Measurements from ENCODE around the gene PIPOX. TPM values are rescaled to one million over a fixed set of nuclear protein-coding genes. Genes with fewer than 3 reads are reported as not detected.

PIPOX gene
- total RNA-seq, 1 donor from 2014 or later = 3.8 TPM

DNA sequence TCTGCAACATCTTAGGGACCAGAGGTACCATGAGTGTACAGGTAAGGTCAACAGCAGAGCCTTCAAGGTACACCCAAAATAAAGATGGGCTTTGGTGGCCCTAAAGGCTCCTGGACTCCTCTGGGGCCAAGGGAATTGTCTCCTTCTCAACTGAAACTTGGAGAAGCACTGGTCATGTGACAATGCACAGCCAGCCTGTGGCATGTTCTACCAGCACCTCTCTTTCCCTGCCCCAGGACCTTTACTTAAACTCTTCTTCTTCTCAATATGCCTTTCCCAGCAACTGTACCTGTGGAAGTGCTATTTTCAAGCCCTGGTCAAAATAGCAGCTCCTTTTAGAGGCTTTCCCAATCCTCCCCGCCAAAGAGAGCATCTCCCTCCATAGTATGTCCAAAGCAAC is 28.4 kb downstream of the PIPOX start:
- no peak overlapping the region for H3K4me3 Mint-ChIP-seq
- H3K9me3 Mint-ChIP-seq = no peaks in the 10 kb centered on the region
- TF ChIP-seq CTCF (conservative IDR thresholded peaks at IDR 0.05) = no peak
- no peak for DNase-seq (ENCODE audit: extremely low spot score, unreplicated experiment)
- H3K27ac Mint-ChIP-seq = no peak overlapping the region
- peaks cover 4% of the 10 kb centered on the region for H3K36me3 Mint-ChIP-seq
- H3K4me1 Mint-ChIP-seq (ENCODE audit: unreplicated experiment) = peaks cover 25% of the 10 kb centered on the region
- peaks cover 41% of the 10 kb centered on the region for H3K27me3 Mint-ChIP-seq

DNA sequence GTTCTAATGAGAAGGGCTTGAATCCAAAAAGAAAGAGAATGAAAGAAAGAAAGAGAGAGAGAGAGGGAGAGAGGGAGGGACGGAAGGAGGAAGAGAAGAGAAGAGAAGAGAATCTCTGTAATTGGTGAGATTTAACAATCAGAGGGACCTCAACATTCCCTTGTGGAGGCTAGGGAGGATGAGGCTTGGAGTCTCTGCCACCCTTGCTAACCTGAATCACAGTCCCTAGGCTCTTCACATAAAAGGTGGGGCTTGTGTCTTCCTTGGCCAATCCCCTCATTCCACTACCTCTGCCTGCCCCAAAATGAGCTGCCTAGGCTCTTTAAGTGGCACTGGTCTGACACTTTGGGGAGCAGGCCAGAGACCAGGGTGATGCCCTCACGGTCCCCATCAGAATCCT is 30.1 kb downstream of the PIPOX start:
- no peak for TF ChIP-seq CTCF (conservative IDR thresholded peaks at IDR 0.05)
- no peak overlapping the region for H3K27ac Mint-ChIP-seq
- H3K4me1 Mint-ChIP-seq (ENCODE audit: unreplicated experiment) = peaks cover 16% of the 10 kb centered on the region
- H3K36me3 Mint-ChIP-seq = peaks cover 4% of the 10 kb centered on the region
- no peak for DNase-seq (ENCODE audit: extremely low spot score, unreplicated experiment)
- peaks cover 30% of the 10 kb centered on the region for H3K27me3 Mint-ChIP-seq
- H3K9me3 Mint-ChIP-seq = no peaks in the 10 kb centered on the region
- no peak overlapping the region for H3K4me3 Mint-ChIP-seq

DNA sequence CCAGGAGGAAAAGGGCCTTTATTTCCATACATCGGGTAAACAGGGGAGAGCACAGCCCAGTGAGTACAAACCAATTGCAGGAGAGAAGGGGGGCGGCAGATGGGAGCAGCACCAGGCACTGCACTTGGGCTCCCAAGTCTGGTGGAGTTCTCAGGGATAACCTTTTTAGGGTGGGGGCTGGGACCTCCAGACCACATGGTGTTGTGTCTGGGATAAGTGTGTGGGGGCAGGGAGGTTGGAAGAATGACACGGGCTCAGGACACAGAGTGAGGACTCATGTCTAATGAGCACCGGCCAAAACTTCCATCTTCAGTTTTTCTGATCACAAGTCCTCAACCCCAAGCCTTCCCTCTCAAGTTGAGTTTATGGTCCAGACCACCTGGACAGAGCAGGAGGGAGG is 30.6 kb downstream of the PIPOX start:
- DNase-seq (ENCODE audit: extremely low spot score, unreplicated experiment) = no peak
- Mint-ChIP-seq H3K27ac (no peak overlapping the region), H3K4me3 (no peak overlapping the region), H3K36me3 (peaks cover 4% of the 10 kb centered on the region), H3K4me1 (ENCODE audit: unreplicated experiment) (peaks cover 16% of the 10 kb centered on the region), H3K9me3 (no peaks in the 10 kb centered on the region), H3K27me3 (peaks cover 26% of the 10 kb centered on the region)
- no peak for TF ChIP-seq CTCF (conservative IDR thresholded peaks at IDR 0.05)

DNA sequence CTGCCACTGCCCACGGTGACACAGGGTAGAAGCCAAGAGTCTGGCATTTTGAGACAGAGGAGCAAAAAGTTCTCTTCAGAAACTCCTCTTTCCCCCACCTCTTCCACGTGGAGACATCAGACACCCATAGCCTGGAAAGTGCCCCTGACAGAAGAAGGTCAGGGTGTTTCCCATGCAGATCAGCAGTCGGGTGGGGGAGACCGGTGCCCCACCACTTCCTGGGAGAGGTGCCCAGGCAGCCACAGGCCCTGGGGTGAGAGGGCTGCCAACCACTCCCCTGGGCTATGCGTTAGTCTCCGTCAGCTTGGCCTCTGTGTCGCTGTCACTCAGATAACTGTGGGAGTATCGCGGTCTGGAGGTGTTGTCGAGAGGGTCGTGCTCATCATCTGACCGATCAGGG is 31.5 kb downstream of the PIPOX start:
- peaks cover 16% of the 10 kb centered on the region for H3K4me1 Mint-ChIP-seq (ENCODE audit: unreplicated experiment)

GRCh38 chr17:29076087-29076486 is 33.1 kb downstream of the PIPOX start:
- Mint-ChIP-seq H3K4me1 (ENCODE audit: unreplicated experiment) (peaks cover 14% of the 10 kb centered on the region), H3K27me3 (peaks cover 12% of the 10 kb centered on the region), H3K27ac (no peak overlapping the region), H3K36me3 (peaks cover 8% of the 10 kb centered on the region), H3K9me3 (no peaks in the 10 kb centered on the region), H3K4me3 (no peak overlapping the region)
- no peak for TF ChIP-seq CTCF (conservative IDR thresholded peaks at IDR 0.05)
- DNase-seq (ENCODE audit: extremely low spot score, unreplicated experiment) = no peak

More for the DNA sequence above, 31.5 kb downstream of the PIPOX start:
- Mint-ChIP-seq H3K36me3 (peaks cover 4% of the 10 kb centered on the region), H3K9me3 (no peaks in the 10 kb centered on the region), H3K4me3 (no peak overlapping the region), H3K27me3 (peaks cover 24% of the 10 kb centered on the region), H3K27ac (no peak overlapping the region)
- TF ChIP-seq CTCF (conservative IDR thresholded peaks at IDR 0.05) = no peak
- no peak for DNase-seq (ENCODE audit: extremely low spot score, unreplicated experiment)

GRCh38 chr17:29076722-29077121 is 33.8 kb downstream of the PIPOX start:
- Mint-ChIP-seq H3K9me3 (no peaks in the 10 kb centered on the region), H3K4me1 (ENCODE audit: unreplicated experiment) (peaks cover 16% of the 10 kb centered on the region), H3K36me3 (peaks cover 14% of the 10 kb centered on the region), H3K27ac (no peak overlapping the region), H3K4me3 (no peak overlapping the region), H3K27me3 (peaks cover 8% of the 10 kb centered on the region)
- no peak for TF ChIP-seq CTCF (conservative IDR thresholded peaks at IDR 0.05)
- no peak for DNase-seq (ENCODE audit: extremely low spot score, unreplicated experiment)
